HAP-1 (cell line): ENCODE measurements around the gene ABHD4.

ENCODE experiments used
- DNase-seq, 2 experiments: peaks; one replicate each; pipeline ENCODE4 v3.0.0-alpha.2; 2016 to 2020; ENCODE audit warnings: low spot score in 2 of 2
- H3K27me3 ChIP-seq: fragments of 250-450 bp; sonication (Bioruptor Pico); 2 replicates; pipeline ENCODE4 v1.5.1; 2020; ENCODE audit warnings: low read depth, mild to moderate bottlenecking, moderate library complexity
- H3K36me3 ChIP-seq: fragments of 250-450 bp; sonication (Bioruptor Pico); replicated peaks from 2 replicates; pipeline ENCODE4 v1.5.1; 2020; ENCODE audit warnings: mild to moderate bottlenecking
- H3K4me1 ChIP-seq: fragments of 250-450 bp; sonication (Bioruptor Pico); 2 replicates; pipeline ENCODE4 v1.5.1; 2020; ENCODE audit warnings: mild to moderate bottlenecking
- H3K4me3 ChIP-seq: fragments of 250-450 bp; sonication (Bioruptor Pico); 2 replicates; pipeline ENCODE4 v1.5.1; 2020; ENCODE audit warnings: mild to moderate bottlenecking, moderate library complexity
- H3K9me3 ChIP-seq: fragments of 250-450 bp; sonication (Bioruptor Pico); 2 replicates; pipeline ENCODE4 v1.5.1; 2020; ENCODE audit warnings: mild to moderate bottlenecking, moderate library complexity
- in situ Hi-C: fragments of 300-500 bp; cut with MboI; formaldehyde crosslinking; loops from 3 replicates; pipeline ENCODE4 v1.14.3; 2020; ENCODE audit warnings: low sequenced_read_pairs, inconsistent platforms, mixed read lengths

The ABHD4 gene

GRCh38 chr14:22556021-22556989 lies 41.8 kb upstream of the ABHD4 start:
- Histone ChIP-seq H3K27me3 (no peaks in the 10 kb centered on the region), H3K4me3 (no peak overlapping the region), H3K9me3 (no peaks in the 10 kb centered on the region), H3K4me1 (peaks cover 6% of the 10 kb centered on the region), H3K36me3 (no peaks in the 10 kb centered on the region)
- no peak for DNase-seq
- in situ Hi-C loops, result loop anchor here (5.0 to 25.0 kb wide), 2 partner anchors 301 to 506 kb away; partner anchors contain the start of gene CDH24

GRCh38 chr14:22556990-22557623 lies 41.0 kb upstream of the ABHD4 start:
- in situ Hi-C loops, result loop anchor here (5.0 to 25.0 kb wide), 2 partner anchors 300 to 505 kb away; partner anchors contain the start of gene CDH24
- no peaks in the 10 kb centered on the region for H3K36me3 ChIP-seq

GRCh38 chr14:22557846-22558220 lies 40.3 kb upstream of the ABHD4 start:
- DNase-seq, result no peak
- no peaks in the 10 kb centered on the region for H3K9me3 ChIP-seq
- no peaks in the 10 kb centered on the region for H3K27me3 ChIP-seq
- in situ Hi-C loops, result loop anchor here (5.0 to 25.0 kb wide), 2 partner anchors 299 to 504 kb away; partner anchors contain the start of gene CDH24
- no peaks in the 10 kb centered on the region for H3K36me3 ChIP-seq
- H3K4me3 ChIP-seq, result no peak overlapping the region
- peaks cover 6% of the 10 kb centered on the region for H3K4me1 ChIP-seq

More at GRCh38 chr14:22556990-22557623, 41.0 kb upstream of the ABHD4 start:
- Histone ChIP-seq H3K27me3 (no peaks in the 10 kb centered on the region), H3K4me1 (peaks cover 6% of the 10 kb centered on the region), H3K9me3 (no peaks in the 10 kb centered on the region), H3K4me3 (peak overlapping the region; percentile 19)
- DNase-seq, result peak; percentile 42 to 93

GRCh38 chr14:22558221-22558913 lies 39.7 kb upstream of the ABHD4 start:
- no peak overlapping the region for H3K4me3 ChIP-seq
- peaks cover 6% of the 10 kb centered on the region for H3K4me1 ChIP-seq
- no peak for DNase-seq
- no peaks in the 10 kb centered on the region for H3K9me3 ChIP-seq
- in situ Hi-C loops, result loop anchor here (5.0 to 25.0 kb wide), 2 partner anchors 299 to 504 kb away; partner anchors contain the start of gene CDH24
- no peaks in the 10 kb centered on the region; the same call in 1 of the 2 replicates for H3K36me3 ChIP-seq
- no peaks in the 10 kb centered on the region for H3K27me3 ChIP-seq

- no peak overlapping the region for H3K4me3 ChIP-seq
- no peaks in the 10 kb centered on the region for H3K9me3 ChIP-seq
- no peak for DNase-seq
- no peaks in the 10 kb centered on the region; the same call in 1 of the 2 replicates for H3K36me3 ChIP-seq
- H3K27me3 ChIP-seq, result no peaks in the 10 kb centered on the region
- in situ Hi-C loops, result loop anchor here (5.0 to 25.0 kb wide), 2 partner anchors 298 to 503 kb away; partner anchors contain the start of gene CDH24
- peaks cover 6% of the 10 kb centered on the region for H3K4me1 ChIP-seq
Observed at GRCh38 chr14:22559041-22559440, 39.1 kb upstream of the ABHD4 start.

- Histone ChIP-seq H3K36me3 (peaks cover 13% of the 10 kb centered on the region), H3K4me1 (peaks cover 6% of the 10 kb centered on the region), H3K4me3 (no peak overlapping the region), H3K9me3 (no peaks in the 10 kb centered on the region), H3K27me3 (no peaks in the 10 kb centered on the region)
- in situ Hi-C loops, result loop anchor here (25.0 kb wide), 1 partner anchor 501 kb away; the partner anchor contains the start of gene CDH24
- no peak for DNase-seq
Observed at GRCh38 chr14:22560662-22561365, 37.3 kb upstream of the ABHD4 start.

GRCh38 chr14:22561366-22561660 lies 36.8 kb upstream of the ABHD4 start:
- H3K4me1 ChIP-seq, result peaks cover 6% of the 10 kb centered on the region
- no peak overlapping the region for H3K4me3 ChIP-seq
- no peaks in the 10 kb centered on the region for H3K27me3 ChIP-seq
- H3K36me3 ChIP-seq, result peaks cover 15% of the 10 kb centered on the region
- DNase-seq, result no peak
- H3K9me3 ChIP-seq, result no peaks in the 10 kb centered on the region
- in situ Hi-C loops, result loop anchor here (25.0 kb wide), 1 partner anchor 501 kb away; the partner anchor contains the start of gene CDH24

- in situ Hi-C loops, result loop anchor here (25.0 kb wide), 1 partner anchor 500 kb away; the partner anchor contains the start of gene CDH24
- Histone ChIP-seq H3K9me3 (no peaks in the 10 kb centered on the region), H3K4me1 (peaks cover 6% of the 10 kb centered on the region), H3K4me3 (no peak overlapping the region), H3K27me3 (no peaks in the 10 kb centered on the region), H3K36me3 (peaks cover 15% of the 10 kb centered on the region)
- no peak for DNase-seq
Observed at GRCh38 chr14:22561661-22562579, 36.2 kb upstream of the ABHD4 start.

- DNase-seq, result no peak
Observed at GRCh38 chr14:22563987-22564386, 34.1 kb upstream of the ABHD4 start.

GRCh38 chr14:22564463-22564862 lies 33.6 kb upstream of the ABHD4 start:
- Histone ChIP-seq H3K27me3 (no peaks in the 10 kb centered on the region), H3K9me3 (no peaks in the 10 kb centered on the region), H3K4me3 (no peak overlapping the region), H3K4me1 (no peaks in the 10 kb centered on the region), H3K36me3 (peaks cover 23% of the 10 kb centered on the region)
- DNase-seq, result no peak
- in situ Hi-C loops, result loop anchor here (25.0 kb wide), 1 partner anchor 498 kb away; the partner anchor contains the start of gene CDH24

More at GRCh38 chr14:22563987-22564386, 34.1 kb upstream of the ABHD4 start:
- Histone ChIP-seq H3K9me3 (no peaks in the 10 kb centered on the region), H3K27me3 (no peaks in the 10 kb centered on the region), H3K4me3 (no peak overlapping the region), H3K4me1 (no peaks in the 10 kb centered on the region), H3K36me3 (peaks cover 20% of the 10 kb centered on the region)
- in situ Hi-C loops, result loop anchor here (25.0 kb wide), 1 partner anchor 498 kb away; the partner anchor contains the start of gene CDH24

GRCh38 chr14:22565391-22565945 lies 32.6 kb upstream of the ABHD4 start:
- Histone ChIP-seq H3K9me3 (no peaks in the 10 kb centered on the region), H3K4me1 (no peaks in the 10 kb centered on the region; the same call in 1 of the 2 replicates), H3K27me3 (no peaks in the 10 kb centered on the region), H3K4me3 (no peak overlapping the region), H3K36me3 (peaks cover 33% of the 10 kb centered on the region)
- DNase-seq, result no peak
- in situ Hi-C loops, result loop anchor here (25.0 kb wide), 1 partner anchor 497 kb away; the partner anchor contains the start of gene CDH24
